Kidney (tissue), 14 donors: ENCODE data around the gene CD8A. TPM values are rescaled to one million over a fixed set of nuclear protein-coding genes. Genes with fewer than 3 reads are reported as not detected.
A peak's percentile ranks its signal among the peaks of the same experiment; 100 is the strongest.

Source experiments
- DNase-seq, 5 donors: peaks; one replicate each; pipeline ENCODE4 v3.0.0-alpha.2; 2013 to 2020
- FAIRE-seq: peaks from 2 replicates; lab custom pipeline; 2012; peaks lifted over from hg19 to GRCh38; lab: Jason Lieb, UNC
- H3K27ac ChIP-seq, 2 donors: one replicate each; pipeline ENCODE4 v1.7.0; 2013; ENCODE audit warnings: low read depth in 2 of 2, low read length in 2 of 2, inconsistent platforms in 1 of 2
- H3K27me3 ChIP-seq: one replicate; pipeline ENCODE4 v1.7.1; 2013; ENCODE audit warnings: low read length, inconsistent platforms; ENCODE audit not compliant: control insufficient read depth, insufficient read depth
- H3K36me3 ChIP-seq, 3 donors: one replicate each; pipeline versions ENCODE4 v1.7.0 to v1.7.1; 2013; ENCODE audit warnings: low read length in 3 of 3, control low read depth in 1 of 3, inconsistent platforms in 1 of 3; ENCODE audit not compliant: insufficient read depth in 3 of 3, control insufficient read depth in 2 of 3
- H3K4me1 ChIP-seq, 3 donors: one replicate each; pipeline versions ENCODE4 v1.7.0 to v1.7.1; 2013; ENCODE audit warnings: low read length in 3 of 3, inconsistent platforms in 1 of 3, low read depth in 1 of 3; ENCODE audit not compliant: control insufficient read depth in 2 of 3, insufficient read depth in 2 of 3
- H3K4me3 ChIP-seq, 3 donors: one replicate each; pipeline versions ENCODE4 v1.7.0 to v1.8.1; 2013; ENCODE audit warnings: low read length in 3 of 3, control low read depth in 1 of 3, inconsistent platforms in 1 of 3
- H3K9ac ChIP-seq, 3 donors: one replicate each; pipeline versions ENCODE4 v1.7.0 to v1.7.1; 2013; ENCODE audit warnings: low read length in 3 of 3, control low read depth in 1 of 3, inconsistent platforms in 1 of 3
- H3K9me3 ChIP-seq, 3 donors: one replicate each; pipeline versions ENCODE4 v1.7.0 to v1.7.1; 2013; ENCODE audit warnings: low read length in 3 of 3, control low read depth in 1 of 3, inconsistent platforms in 1 of 3; ENCODE audit not compliant: control insufficient read depth in 2 of 3, insufficient read depth in 1 of 3
- CTCF ChIP-seq: IDR thresholded peaks from 3 replicates; pipeline ENCODE4 v1.5.1; 2012; ENCODE audit warnings: mild to moderate bottlenecking, moderate library complexity, borderline replicate concordance; ENCODE audit not compliant: insufficient read depth; ENCODE audit errors: extremely low read depth
- intact Hi-C: fragments of 100-400 bp; cut with DNase I; formaldehyde crosslinking; loops from one replicate; pipeline ENCODE4 v1.11.1; 2022
- polyA plus RNA-seq: library from polyadenylated mRNA; stranded (reverse); fragments of 350-450 nt; fragmentation: Illumina TruSeq; extraction: RNeasy Lipid Tissue Mini Kit (QIAGEN cat#74804); gene quantifications from one replicate; pipeline ENCODE4 v1.2.3, GENCODE V29; 2014; ENCODE audit warnings: low read depth, low replicate concordance; ENCODE audit not compliant: insufficient read depth
- total RNA-seq: library from RNA; stranded (reverse); fragmentation: NEBNext Ultra II Directional; extraction: Animal tissue kit (Norgen Biotek cat#: 25700); gene quantifications from one replicate; pipeline ENCODE4 v1.2.1, GENCODE V29; 2021
- donor health status: control.
- donor health status: control.
- donor health status: control.
- donor health status: control.
- donor health status: control.
- donor health status: DM: yes; HTN: yes; CAD: no.
- donor health status: Normal renal cell carcinoma (clear cell type).

The CD8A gene
- total and polyA plus RNA-seq, 2 donors from 2014 or later = 0.65 to 5.9 TPM

GRCh38 chr2:86768189-86768949, 22.3 kb downstream of the CD8A start:
- DNase-seq = no peak
- H3K9ac ChIP-seq = no peak overlapping the region
- intact Hi-C loops = no loop called here
- no peak for TF ChIP-seq CTCF
- no peaks in the 10 kb centered on the region for H3K27me3 ChIP-seq
- H3K9me3 ChIP-seq = no peaks in the 10 kb centered on the region
- FAIRE-seq = no peak
- H3K4me3 ChIP-seq = no peak overlapping the region
- no peaks in the 10 kb centered on the region for H3K4me1 ChIP-seq
- H3K36me3 ChIP-seq = peaks cover 0 to 34% (median 34%) of the 10 kb centered on the region in 3 donors
- no peak overlapping the region for H3K27ac ChIP-seq

- Histone ChIP-seq H3K27ac (no peak overlapping the region), H3K27me3 (no peaks in the 10 kb centered on the region), H3K9me3 (no peaks in the 10 kb centered on the region), H3K4me3 (no peak overlapping the region), H3K4me1 (no peaks in the 10 kb centered on the region), H3K9ac (no peak overlapping the region), H3K36me3 (peaks cover 0 to 17% (median 16%) of the 10 kb centered on the region in 3 donors)
- intact Hi-C loops = no loop called here
- FAIRE-seq (no peak), DNase-seq (no peak)
- no peak for TF ChIP-seq CTCF
Measured at GRCh38 chr2:86765310-86765695, 25.4 kb downstream of the CD8A start.

GRCh38 chr2:86764661-86765309, 25.9 kb downstream of the CD8A start:
- peak; percentile 44 for TF ChIP-seq CTCF
- DNase-seq (peak in 3 of 5 donors; percentile 31 to 60 (median 51)), FAIRE-seq (no peak)
- Histone ChIP-seq H3K36me3 (peaks cover 0 to 16% (median 14%) of the 10 kb centered on the region in 3 donors), H3K27me3 (no peaks in the 10 kb centered on the region), H3K9me3 (no peaks in the 10 kb centered on the region), H3K4me3 (no peak overlapping the region), H3K9ac (no peak overlapping the region), H3K4me1 (no peaks in the 10 kb centered on the region), H3K27ac (no peak overlapping the region)
- intact Hi-C loops = no loop called here
